ENCODE results near the gene CAAP1. TPM values are rescaled to one million over a fixed set of nuclear protein-coding genes. Genes with fewer than 3 reads are reported as not detected.
"Not testable (repeated sequence)": the region's sequence is repeated elsewhere in the genome, so short reads cannot be mapped to it uniquely, and the experiment has no call there.

Gene CAAP1, protein sequence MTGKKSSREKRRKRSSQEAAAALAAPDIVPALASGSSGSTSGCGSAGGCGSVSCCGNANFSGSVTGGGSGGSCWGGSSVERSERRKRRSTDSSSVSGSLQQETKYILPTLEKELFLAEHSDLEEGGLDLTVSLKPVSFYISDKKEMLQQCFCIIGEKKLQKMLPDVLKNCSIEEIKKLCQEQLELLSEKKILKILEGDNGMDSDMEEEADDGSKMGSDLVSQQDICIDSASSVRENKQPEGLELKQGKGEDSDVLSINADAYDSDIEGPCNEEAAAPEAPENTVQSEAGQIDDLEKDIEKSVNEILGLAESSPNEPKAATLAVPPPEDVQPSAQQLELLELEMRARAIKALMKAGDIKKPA
- 16.7 TPM for total RNA-seq

DNA sequence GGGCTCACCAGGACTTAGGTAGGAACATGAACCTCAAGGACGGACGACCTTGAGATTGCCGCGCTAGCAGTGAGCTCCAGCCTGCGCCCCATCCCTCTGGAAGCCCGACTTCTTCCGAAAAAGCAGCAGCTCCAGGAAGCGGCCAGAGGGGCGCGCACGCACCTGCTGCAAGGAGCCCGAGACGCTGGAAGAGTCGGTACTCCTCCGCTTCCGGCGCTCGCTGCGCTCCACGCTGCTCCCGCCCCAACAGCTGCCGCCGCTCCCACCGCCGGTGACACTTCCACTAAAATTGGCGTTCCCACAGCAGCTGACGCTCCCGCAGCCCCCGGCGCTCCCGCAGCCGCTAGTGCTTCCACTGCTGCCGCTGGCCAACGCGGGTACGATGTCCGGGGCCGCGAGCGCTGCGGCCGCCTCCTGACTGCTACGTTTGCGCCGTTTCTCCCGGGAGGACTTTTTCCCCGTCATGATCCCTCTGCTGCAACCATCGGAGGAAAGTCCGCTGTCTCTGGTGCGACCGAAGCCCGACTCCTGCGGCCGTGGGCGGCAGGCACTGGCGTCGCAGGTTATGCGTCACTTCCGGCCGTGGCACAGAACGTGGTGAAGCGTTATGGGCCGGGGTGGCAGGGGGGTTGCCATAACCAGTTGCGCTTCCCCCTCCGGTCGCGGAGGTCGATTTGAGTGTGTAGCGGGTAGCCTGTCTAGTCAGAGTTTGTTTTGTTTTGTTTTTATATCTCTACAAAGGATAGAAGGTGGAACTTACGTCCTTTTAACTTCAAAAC is at the start of gene CAAP1:
TSS of gene CAAP1 (minus strand) at position 552 of the 779 bp plus-strand sequence. CDS start at position 465, 87 bp downstream.
- DNase-seq = peak; percentile 92

DNA sequence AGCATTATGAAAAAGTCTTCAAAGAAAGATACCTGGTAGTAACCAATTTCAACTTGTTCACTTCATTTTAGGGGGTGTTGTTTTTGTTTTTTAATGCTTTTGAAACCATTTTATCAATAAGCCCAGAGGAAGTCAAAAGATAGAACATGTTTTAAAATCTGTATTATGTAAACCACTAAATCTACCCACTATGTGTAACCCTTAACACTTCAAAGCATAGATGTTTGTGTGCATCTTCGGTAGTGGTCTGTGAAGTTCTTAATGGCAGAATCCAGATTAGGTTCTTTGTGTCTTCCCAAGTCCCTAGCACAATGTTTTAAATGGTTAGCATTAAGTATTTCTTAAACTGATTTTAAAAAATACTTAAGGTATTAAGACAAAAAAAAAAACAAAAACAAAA is 48.2 kb upstream of the CAAP1 start:
- no peak for DNase-seq

DNA sequence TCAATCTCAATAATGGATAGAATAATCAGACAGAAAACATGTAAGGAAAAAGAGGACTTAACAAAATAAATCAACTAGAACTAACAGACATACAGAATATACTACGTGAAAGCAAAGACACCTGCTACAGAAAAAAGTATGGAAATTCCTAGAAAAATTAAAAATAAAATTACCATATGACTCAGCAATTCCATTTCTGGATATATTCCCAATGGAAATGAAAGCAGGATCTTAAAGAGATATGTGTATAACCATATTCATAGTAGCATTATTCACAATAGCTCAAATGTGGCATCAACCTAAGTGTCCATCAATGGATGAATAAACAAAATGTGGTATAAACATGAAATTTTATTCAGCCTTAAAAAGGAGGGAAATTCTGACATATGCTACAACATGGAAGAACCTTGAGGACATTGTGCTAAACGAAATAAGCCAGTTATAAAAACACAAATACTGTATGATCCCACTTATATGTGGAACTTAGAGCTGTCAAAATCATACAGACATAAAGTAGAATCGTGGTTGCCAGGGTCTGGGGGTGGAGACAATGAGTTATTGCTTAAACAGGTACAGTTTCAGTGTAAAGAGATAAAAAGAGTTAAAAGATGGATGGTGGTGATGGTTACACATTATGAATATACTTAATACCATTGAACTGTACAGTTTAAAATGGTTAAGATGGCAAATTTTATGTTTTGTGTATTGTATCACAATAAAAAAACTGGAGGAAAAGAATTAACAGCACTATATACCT is 47.5 kb upstream of the CAAP1 start:
- no peak for DNase-seq

DNA sequence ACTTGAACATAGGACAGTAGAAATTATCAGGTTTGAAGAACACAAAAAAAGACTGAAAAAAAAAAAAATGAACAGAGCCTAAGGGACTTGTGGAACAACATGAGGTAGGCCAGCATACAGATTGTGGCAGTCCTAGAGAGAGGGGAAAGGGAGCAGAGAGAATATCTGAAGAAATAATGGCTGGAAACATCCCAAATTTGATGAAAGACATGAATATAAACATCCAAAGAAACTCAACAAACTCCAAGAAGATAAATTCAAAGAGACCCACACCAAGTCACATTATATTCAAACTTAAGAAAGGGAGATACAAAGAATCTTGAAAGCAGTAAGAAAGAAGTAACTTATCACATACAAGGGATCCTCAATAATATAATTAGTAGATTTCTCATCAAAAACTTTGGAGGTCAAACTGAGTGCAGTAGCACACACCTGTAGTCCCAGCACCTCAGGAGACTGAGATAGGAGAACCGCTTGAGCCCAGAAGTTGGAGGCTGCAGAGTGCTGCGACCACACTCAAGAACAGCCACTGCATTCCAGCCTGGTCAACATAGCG is 45.3 kb upstream of the CAAP1 start:
- no peak for DNase-seq

DNA sequence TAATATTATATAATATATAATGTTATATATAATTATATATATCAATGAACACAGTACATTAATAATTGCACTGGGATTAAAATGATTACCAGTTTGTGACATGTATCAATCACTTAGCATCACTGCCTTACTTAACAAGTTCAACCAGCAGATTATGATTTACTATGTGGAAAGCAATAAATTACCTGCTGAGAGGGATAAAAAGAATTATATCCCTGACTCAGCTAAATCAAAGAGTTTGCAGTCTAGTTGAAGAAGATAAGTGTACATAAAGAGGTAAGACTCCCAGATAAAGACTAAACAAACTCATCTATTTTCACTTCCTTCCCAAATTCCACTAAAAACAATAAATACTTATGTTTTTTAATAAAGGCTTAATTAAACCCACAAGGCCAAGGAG is 43.2 kb upstream of the CAAP1 start:
- DNase-seq = no peak

DNA sequence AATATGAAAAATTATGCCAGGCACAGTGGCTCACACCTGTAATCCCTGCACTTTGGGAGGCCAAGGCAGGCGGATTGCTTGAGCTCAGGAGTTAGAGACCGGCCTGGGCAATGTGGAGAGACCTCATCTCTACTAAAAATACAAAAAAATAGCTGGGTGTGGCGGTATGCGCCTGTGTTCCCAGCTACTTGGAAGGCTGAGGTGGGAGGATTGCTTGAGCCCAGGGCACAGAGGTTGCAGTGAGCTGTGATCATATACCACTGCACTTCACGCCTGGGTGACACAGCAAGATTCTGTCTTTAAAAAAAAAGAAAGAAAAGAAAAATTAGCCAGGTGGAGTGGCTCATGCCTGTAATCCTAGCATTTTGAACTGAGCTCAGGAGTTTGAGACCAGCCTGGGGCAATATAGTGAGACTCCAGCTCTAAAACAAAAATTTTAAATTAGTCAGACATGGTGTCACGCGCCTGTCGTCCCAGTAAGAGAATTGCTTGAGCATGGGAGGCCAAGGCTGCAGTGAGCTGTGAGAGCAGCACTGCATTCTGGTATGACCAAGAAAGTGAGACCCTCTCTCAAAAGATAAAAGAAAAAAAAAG is 36.4 kb upstream of the CAAP1 start:
- no peak for DNase-seq

DNA sequence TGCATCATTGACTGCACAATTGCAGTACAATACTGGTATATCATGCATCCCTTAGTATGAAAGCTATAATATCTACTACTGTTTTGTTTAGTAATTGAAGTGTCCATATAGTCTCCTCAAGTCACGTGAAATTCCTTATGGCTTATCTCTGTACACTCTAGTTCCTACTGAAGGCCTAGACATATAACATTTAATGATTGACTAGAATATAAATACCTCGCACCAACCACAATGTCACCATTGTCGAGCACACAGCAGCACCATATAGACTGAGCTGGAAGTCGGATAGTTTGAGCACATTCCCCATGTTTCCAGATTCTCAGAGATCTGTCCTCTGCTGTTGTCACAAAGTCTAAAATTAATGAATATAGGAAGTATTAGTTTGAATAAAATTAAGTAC is 33.0 kb upstream of the CAAP1 start:
- no peak for DNase-seq

DNA sequence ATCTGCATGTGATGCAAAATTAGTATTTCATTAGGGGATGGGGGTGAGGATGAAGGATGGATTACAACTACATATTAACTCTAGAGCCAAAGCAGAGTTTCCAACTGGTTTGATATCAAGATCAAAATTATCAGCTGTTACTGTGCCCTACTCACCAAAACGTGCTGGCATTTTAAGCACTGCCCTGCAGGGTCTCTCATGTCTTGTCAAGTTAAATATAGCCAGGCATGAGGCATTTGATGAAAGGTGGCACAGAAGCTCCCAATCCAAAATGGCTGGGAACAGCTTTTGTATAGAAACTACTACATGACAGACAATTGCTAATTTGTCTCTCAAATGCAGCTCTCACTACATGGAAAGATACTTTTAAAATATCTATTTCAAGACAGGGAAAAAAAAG is 27.1 kb upstream of the CAAP1 start:
- no peak for DNase-seq

DNA sequence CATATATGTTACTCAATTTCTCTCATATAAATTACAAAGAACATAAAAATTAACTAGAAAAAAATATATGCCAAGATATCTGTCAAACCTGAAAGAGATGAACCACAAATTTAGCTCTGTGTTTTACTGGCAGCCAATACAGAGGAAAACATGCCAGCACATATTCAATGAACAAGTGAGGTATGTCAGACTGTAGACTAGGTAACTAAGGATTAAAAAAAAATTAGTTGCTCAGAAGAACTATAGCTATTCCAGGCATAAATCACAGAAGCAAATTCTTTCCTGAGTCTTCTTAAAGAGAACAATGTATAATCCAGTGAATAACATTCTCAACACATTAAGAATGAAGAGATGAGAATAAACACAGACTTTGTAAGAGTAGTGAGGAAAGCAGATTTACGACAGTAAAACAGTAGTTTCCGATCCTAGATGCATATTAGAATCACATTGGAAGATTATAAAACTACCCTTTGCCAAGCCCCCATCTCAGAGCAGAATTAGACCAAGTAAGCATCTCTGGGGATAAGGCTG is 20.6 kb upstream of the CAAP1 start:
- DNase-seq = no peak

DNA sequence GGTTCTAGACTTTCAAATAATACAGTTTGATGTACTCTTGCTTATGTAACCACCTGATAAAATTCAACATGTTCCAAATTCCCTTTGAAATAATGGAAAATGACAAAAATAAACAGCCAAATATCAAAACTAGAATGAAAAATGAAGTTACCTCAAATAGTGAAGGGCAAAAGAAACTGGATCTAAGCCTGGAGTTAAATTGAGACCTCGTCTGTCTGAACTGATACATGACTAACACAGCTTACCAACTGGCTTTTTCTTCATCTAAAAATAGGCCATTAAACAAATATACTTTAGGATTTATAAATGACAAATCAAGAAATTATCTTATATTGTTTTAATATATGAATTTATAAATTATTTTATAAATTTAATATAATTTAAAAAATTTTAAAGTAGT is 12.1 kb upstream of the CAAP1 start:
- DNase-seq = no peak

DNA sequence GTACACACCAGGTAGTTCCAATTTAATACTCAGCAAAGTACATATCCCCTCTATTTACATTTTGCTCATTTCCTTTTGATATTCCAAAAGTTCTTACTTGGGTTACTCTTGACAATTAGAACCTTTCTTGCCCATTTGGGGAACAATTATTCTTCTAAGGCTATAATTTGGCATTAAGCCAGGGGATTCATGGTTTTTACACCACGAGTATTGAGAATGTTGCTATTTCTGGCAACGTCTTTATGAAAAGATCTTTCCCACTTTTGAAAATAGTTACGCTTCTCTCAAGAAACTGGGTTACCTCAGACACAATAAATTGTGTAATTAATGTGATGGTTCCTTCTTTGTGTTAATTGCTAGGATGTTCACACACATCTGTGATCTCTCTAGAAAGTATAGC is 11.5 kb upstream of the CAAP1 start:
- no peak for DNase-seq

DNA sequence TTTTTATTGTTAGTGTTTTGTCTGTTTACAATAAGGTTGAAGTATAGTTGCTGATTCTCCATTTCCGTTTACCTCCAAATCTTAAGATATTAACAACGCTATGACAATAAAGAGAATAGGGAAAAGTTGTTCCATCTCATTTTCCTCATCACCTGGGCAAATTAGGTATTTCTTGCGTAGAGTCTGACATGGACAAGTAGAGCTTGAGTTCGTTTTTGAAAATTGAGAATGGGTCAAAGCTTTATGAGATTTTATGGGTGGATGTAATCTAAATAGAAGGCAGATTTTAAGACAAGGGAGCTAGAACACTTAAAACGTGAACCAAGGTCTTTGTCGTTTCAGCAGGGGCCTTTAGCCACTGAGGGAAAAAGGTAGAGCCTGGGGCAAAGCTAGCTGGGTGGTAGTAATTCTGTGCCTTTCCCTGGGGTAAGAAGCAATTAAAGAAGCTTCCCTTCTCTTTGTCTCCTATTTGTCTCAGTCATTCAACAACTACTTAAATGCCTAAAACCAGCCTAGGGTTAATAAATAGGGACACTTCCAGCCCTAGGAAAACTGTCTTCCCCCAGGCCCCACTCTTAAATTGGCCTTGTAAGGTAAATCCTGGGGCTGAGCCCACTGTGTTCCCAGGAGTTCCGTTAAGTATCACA is 551 bp upstream of the CAAP1 start:
- no peak for DNase-seq

DNA sequence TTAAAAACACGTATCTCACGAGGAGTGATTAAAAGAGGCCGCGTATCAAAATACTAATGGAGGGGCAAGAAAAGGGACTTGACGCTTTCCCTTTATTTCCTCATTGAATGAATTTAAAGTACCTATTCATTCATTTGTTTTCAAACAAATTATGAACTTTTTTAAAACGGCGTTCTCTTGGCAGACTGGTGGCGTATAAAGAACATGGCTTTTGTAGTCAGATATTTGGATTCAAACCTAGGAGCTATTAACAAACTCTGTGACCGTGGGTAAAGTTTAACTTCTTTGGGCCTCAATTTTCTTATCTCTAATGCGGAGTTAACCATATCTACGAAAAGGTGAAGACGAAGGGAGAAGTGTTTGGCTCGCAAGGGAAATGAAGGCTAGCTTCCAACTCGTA is 876 bp downstream of the CAAP1 start:
- DNase-seq = no peak

DNA sequence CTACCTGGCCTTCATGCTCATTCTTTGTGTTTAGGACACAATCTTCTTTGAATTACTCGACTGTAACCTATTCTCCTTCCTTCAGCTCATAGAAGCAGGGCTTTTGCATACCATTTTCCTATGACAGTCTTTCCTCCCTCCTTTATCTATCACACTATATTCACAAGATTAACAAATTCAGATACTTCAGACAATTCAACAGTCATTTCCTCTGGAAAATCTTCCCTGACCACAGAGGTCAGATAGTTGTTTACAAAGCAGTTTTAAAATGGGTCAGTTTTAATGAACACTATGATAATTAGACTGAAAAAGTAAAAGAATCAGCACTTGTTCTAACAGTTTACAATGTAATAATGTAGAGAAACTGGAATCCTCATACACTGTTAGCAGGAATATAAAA is 4.3 kb downstream of the CAAP1 start:
- no peak for DNase-seq

DNA sequence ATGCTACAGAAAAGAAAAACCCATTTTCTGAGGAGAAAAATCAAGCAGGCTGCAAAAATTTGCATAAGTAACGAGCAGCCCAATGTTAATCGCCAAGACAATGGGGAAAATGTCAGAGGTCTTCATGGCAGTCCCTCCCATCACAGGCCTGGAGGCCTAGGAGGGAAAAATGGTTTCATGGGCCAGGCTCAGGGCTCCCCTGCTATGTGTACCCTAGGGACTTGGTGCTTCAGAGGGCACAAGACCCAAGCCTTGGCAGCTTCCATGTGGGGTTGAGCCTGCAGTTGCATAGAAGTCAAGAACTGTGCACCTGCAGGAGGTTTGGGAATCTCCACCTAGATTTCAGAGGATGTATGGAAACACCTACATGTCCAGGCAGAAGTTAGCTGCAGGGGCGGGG is 10.4 kb downstream of the CAAP1 start:
- DNase-seq = no peak

DNA sequence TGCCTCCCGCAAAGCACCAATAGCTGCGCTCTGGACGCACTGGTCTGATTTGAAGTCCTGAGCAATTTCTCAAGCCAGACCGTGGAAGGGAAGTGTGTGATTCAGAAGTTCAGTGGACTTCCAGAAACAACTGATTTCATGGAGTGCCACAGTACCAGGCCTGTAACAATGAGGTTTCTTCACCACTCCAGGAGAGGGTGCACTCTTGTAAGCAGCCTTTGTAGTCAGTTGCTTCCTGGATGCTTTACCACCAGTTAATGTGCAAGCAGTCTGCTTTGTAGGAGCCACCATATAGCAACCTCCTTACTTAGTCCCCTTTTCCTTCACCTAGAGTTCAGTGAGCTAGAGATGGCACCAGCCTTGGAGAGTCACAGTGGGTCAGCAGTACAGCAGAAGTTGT is 12.3 kb downstream of the CAAP1 start:
- no peak for DNase-seq

DNA sequence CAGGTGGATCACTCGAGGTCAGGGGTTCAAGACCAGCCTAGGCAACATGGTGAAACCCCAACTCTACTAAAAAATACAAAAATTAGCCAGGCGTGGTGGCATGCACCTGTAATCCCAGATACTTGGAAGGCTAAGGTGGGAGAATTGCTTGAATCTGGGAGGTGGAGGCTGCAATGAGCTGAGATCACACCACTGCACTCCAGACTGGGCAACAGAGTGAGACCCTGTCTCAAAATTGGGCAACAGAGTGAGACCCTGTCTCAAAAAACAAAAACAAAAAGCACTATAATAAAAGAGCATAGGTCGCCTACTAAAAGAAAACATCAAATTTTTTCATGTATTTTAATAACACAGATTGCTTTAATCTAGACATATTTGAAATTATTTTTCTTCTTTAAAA is 17.4 kb downstream of the CAAP1 start:
- not testable (repeated sequence) for DNase-seq

DNA sequence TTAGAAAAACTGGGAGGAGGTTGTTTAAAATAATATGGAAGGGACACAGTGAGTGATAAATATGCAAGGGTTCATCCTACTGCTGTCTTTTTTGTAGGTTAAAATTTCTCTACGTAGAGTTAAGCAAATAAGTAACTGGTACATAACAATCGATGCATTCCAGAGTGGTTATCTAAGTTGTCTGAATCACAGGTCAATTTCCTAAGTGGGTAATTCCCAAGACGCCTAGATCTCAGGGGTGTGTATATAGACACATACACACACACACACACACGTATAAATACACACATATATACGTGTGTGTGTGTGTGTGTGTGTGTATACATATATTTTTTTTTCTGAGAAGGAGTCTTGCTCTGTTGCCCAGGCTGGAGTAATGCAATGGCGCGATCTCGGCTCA is 22.3 kb downstream of the CAAP1 start:
- no peak for DNase-seq

DNA sequence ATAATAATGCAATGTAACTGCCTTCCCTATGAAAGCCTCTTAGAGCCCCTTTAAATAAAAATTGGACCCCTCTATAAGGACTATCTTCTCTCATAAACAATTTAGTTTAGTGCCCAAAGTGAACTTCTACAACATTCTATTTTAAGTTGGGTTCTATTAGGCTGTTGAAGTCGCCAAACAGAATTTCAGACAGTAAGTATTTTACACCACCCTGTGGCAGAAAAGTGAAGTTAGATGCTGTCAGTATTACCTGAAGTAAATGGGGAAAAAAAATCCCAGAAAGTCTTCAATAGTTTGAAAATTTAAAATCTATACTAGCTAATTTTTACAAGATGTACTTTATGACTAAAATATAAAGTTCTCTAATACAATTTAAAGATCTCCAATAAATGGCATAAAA is 29.5 kb downstream of the CAAP1 start:
- no peak for DNase-seq

DNA sequence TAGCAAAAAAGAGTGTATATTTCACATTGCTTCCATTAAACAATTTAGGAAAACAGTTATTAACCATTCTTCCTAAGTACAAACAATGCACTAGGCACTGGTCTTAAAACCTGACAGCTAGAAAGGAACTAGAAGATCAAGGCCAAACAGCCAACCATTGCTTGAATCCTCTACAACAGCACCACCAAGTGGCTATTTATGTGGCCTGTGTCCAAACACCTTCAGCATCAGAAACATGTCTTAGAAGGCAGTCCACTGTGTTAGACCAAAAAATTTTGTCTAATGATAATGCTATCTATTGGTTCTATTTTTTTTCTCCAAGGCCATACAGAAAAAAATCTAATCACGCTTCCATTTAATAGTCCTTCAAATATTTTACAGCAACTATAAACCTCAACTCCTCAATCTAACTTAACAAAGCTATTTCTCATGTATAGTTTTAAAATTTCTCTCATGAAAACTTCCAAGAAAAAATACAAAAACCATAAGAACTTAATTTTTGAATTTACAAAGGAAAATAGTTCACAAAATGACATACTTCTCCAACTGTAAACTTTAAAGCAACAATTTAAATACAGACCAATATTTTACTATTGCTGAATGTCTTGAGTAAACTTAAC is 36.1 kb downstream of the CAAP1 start:
- no peak for DNase-seq

DNA sequence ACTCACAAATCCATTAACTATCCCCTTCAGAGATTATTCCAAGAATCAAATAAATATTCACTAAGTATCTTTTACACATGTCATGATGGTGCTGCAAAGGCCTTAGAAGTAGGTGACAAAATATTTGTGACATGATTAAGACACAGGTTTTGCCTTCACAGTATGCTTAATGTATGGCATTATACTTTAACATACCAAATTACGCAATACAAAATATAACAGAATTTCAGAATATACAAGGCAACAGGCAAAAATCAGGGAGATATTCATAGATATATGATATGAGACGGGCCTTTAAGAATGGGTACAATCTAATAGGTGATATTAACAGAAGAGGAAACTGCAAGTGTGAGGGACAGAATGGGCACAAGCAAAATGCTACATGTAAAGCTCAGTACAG is 41.6 kb downstream of the CAAP1 start:
- no peak for DNase-seq
